ENCODE measurements around the gene CHMP2B.
"Not testable (repeated sequence)": the region's sequence is repeated elsewhere in the genome, so short reads cannot be mapped to it uniquely, and the experiment has no call there.

- not testable (repeated sequence) for TF ChIP-seq EP300, CTCF, POLR2A, POLR2AphosphoS5 (IDR thresholded peaks at IDR 0.05)
Observed at GRCh38 chr3:87305031-87305430, 77.9 kb downstream of the CHMP2B start.

All from upper lobe of left lung (tissue), 4 donors.